ENCODE results near the gene MINK1. TPM values are rescaled to one million over a fixed set of nuclear protein-coding genes. Genes with fewer than 3 reads are reported as not detected.

Gene MINK1
- total RNA-seq, 1 experiment from 2014 or later: 68.8 TPM

DNA sequence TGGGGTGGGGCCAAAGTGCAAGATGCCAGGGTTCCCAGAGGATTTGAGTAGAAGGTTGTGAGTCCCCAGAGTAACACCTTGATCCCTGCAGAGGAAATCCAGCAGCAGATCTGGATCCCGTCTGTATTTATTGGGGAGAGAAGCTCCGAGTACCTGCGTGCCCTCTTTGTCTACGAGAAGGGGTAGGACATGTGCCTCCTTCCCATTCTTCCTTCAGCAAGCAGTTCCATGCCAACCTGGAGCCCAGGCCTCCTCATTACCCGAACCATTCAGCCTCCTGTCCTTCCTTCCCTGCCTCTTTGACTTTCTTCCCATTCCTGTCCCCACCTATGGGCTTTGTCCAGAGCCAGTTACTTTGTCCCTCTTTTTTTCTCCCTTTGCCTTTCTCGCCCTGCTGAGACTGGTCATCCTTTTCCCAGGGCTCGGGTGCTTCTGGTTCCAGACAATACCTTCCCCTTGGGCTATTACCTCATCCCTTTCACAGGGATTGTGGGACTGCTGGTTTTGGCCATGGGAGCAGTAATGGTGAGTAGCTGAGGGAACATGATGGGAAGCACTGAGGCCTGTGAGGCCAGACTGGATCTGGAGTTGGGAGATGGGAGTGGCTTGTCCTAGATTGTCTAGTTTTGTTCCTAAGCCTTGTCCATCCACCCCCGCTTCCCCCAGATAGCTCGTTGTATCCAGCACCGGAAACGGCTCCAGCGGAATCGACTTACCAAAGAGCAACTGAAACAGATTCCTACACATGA lies 109.8 kb downstream of the MINK1 start:
- Histone ChIP-seq H3K14ac (ENCODE audit: insufficient read depth, low read length) (no peak overlapping the region), H3K27ac (ENCODE audit: insufficient read length, low read depth, low read length) (no peak overlapping the region), H3K9ac (ENCODE audit: extremely low read depth, insufficient read length, low read length) (no peak overlapping the region), H3K4me2 (ENCODE audit: insufficient read depth, insufficient read length, low read length) (no peak overlapping the region), H3K23ac (ENCODE audit: insufficient read length, low read depth, low read length) (no peak overlapping the region), H3K56ac (ENCODE audit: insufficient read length, low read depth, low read length) (no peak overlapping the region), H3K4me1 (ENCODE audit: insufficient read depth, low read length) (no peaks in the 10 kb centered on the region), H3T11ph (ENCODE audit: low read length) (no peak overlapping the region), H3K23me2 (ENCODE audit: insufficient read length, low read depth, low read length, poor library complexity, severe bottlenecking) (peaks cover 20% of the 10 kb centered on the region), H2BK20ac (ENCODE audit: low read depth, low read length, poor library complexity, severe bottlenecking) (no peak overlapping the region), H2AFZ (ENCODE audit: low read length) (no peak overlapping the region), H2BK120ac (ENCODE audit: low read depth, low read length, poor library complexity, severe bottlenecking) (no peak overlapping the region), H3K9me3 (ENCODE audit: control insufficient read depth, low read depth, low read length) (no peaks in the 10 kb centered on the region), H4K8ac (replicated peaks; ENCODE audit: insufficient read length, low read depth, low read length) (no peak overlapping the region), H2BK12ac (ENCODE audit: insufficient read length, low read depth, low read length) (no peak overlapping the region), H3K79me2 (ENCODE audit: insufficient read depth, low read length) (peaks cover 16% of the 10 kb centered on the region; the same call in 1 of the 2 replicates), H2AK5ac (ENCODE audit: insufficient read length, low read length) (no peak overlapping the region), H2BK5ac (ENCODE audit: insufficient read length, low read length) (no peak overlapping the region), H3K79me1 (ENCODE audit: insufficient read depth, low read depth, low read length, poor library complexity, severe bottlenecking) (peaks cover 8% of the 10 kb centered on the region), H4K91ac (ENCODE audit: insufficient read length, low read depth, low read length) (no peak overlapping the region), H3K4ac (ENCODE audit: low read depth, low read length) (no peak overlapping the region), H3K18ac (ENCODE audit: insufficient read length, low read depth, low read length) (no peak overlapping the region), H4K20me1 (ENCODE audit: control insufficient read depth, insufficient read depth, insufficient read length) (peaks cover 4% of the 10 kb centered on the region), H4K5ac (ENCODE audit: insufficient read length, low read depth, low read length) (no peak overlapping the region), H2BK15ac (ENCODE audit: low read depth, low read length) (no peak overlapping the region), H3K27me3 (ENCODE audit: insufficient read depth, low read length) (no peaks in the 10 kb centered on the region)
- Mint-ChIP-seq H3K27ac (peak overlapping the region in 2 of 3 experiments; percentile 33 to 51; a peak in 3 of 7 replicates), H3K36me3 (ENCODE audit: insufficient read depth in 1 of 3, low read depth in 3 of 3) (peaks cover 39 to 80% (median 62%) of the 10 kb centered on the region in 3 experiments), H3K27me3 (ENCODE audit: low read depth) (peaks cover 6% of the 10 kb centered on the region), H3K4me1 (peaks cover 37 to 46% of the 10 kb centered on the region in 2 experiments), H3K4me3 (peak overlapping the region; percentile 95 to 98; a peak in 3 of 5 replicates), H3K9me3 (no peaks in the 10 kb centered on the region; a peak in 2 of 5 replicates)
- no peak for TF ChIP-seq CTCF (conservative IDR thresholded peaks at IDR 0.05)
- WGBS (ENCODE audit: extremely low coverage, insufficient read length, low lambda C conversion rate): no CpG with 5 or more reads among the region's 13 CpGs
- DNase-seq: no peak
